GM18951 (cell line): Measurements from ENCODE around the gene COL4A2.

Source experiments
- POLR2A ChIP-seq: IDR thresholded peaks from 4 replicates; pipeline ENCODE4 v1.6.1; 2011; ENCODE audit warnings: mild to moderate bottlenecking; ENCODE audit not compliant: insufficient read length, insufficient read depth; ENCODE audit errors: extremely low read depth
- in situ Hi-C: fragments of 300-500 bp; cut with MboI; formaldehyde crosslinking; loops from one replicate; pipeline ENCODE4 v1.12.0; 2022; ENCODE audit warnings: low sequenced_read_pairs, mixed read lengths, inconsistent platforms; ENCODE audit not compliant: unreplicated experiment

The COL4A2 gene

DNA sequence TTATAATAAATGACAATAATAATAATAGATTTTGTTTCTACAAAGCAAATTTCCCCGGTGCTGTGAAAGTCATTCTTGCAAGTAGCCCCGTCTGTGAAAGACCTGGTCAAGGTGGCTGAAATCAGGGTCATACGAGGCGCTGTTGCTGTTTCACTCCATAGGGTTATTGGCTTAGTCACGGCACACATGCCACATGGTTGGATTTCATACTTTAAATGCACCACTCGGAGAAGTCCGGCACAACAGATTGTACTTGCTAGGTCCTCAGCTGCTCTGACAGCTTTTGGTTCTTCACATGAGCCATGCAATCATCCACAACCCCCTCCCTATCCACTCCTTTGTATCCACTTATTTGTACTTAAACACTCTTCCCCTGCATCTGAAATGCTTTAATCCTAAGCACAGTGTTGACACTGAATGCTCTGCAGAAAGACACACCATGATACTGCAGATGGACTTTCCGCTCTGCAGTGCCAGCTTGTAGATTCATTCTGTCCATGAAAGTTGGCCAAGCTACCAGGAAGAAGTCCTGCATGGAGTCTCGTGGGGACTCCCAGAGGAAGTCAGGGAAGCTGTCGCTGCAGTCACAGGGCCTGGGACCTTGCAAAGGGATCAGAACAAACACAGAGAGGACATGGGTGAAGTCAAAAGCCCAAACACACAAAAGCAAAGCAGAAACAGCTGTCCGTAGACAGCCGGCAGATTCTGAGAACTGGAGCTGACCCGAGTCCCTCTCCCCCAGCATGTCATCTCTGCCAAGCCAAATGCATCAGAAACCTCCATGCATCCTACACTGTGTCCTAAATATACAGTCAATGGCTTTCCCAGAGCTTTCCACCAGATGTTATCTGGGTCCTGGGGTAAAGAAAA is 124.6 kb downstream of the COL4A2 start:
- TF ChIP-seq POLR2A: no peak
- in situ Hi-C loops: no loop called here

- in situ Hi-C loops: no loop called here
- no peak for TF ChIP-seq POLR2A
These were observed 125.4 kb downstream of the COL4A2 start for GRCh38 chr13:110432522-110432921.

GRCh38 chr13:110433014-110433413 is 125.9 kb downstream of the COL4A2 start:
- in situ Hi-C loops: no loop called here
- TF ChIP-seq POLR2A: no peak

DNA sequence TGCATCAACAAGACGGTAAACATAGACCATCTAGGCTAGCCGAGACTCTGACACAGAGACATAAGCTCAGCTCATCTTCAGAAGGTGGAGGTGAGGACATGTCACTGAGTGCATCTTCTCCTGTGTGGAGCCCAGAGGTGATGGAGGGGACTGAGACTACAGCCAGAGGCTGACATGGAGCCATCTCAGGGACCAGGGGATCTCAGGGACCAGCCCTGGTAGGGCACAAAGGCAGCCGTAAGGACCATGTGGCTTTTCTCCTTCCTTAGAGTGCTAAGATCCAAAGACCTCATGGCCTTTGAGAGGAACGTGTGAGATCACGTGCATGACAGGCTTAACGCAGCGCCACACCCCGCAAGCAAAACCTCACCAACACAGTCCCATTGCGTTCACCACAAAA is 127.5 kb downstream of the COL4A2 start:
- no peak for TF ChIP-seq POLR2A

DNA sequence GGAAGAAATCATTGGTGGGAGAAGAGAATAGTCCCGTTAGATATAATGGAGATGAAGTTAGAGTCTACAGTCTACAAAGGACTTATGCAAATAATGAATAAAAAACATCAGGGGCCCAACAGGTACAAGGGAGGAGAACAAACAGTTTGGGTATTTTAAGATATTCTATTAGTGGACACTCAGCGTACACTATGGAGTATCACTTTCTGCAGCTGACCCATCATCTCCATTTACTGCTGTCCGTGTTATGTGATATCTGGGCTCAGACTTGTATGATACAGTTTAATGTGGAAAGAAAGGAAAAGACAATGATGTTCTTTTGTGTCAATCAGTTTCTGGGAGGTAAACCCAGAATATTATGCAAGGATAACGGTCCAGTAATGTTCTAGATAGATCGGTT is 128.2 kb downstream of the COL4A2 start:
- TF ChIP-seq POLR2A: no peak
- in situ Hi-C loops: no loop called here

More for the DNA sequence above, 127.5 kb downstream of the COL4A2 start:
- in situ Hi-C loops: no loop called here

DNA sequence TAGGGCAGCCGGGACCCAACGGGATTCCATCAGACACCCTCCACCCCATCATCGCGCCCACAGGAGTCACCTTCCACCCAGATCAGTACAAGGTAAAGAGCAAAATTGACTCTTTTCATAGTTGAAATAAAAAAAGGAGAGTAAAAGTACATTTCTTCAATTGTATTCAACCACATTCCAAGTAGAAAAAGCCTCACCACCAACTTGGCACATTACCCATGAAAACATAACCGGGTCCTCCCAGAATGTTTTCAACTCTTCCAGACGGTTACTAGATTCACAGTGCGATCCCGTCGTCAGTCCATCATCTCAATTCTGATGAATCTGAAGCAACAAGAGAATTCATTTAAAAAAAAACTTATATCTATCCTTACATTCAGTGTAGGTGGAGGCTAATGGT is 129.2 kb downstream of the COL4A2 start:
- TF ChIP-seq POLR2A: no peak

DNA sequence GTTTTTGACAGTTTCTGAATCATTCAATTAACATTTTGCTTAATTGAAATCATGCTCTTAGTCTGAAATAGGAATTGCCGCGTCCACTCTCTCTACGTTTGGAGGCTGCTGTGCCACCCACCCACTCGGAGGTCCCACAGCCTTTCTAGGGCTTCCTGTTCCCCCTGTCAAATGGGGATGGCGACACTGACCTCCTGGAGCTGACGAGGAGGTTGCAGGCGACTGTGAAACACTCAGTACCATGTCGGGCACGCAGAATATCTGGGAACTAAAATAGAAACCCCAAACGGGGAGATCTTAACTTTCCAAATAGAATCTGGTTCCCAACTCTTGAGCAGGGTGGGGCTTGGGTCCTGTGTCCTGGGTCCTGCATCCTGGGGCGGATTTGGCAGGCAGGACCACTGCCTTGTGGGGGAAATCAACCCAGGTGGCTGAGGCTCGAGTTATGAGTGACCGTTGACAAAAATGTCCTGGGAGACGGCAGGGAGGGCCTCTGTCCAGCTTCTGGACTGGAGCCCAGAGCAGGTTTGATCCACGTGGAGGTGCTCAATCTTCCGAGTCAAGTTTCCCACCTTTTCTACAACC is 129.8 kb downstream of the COL4A2 start:
- in situ Hi-C loops: no loop called here
- TF ChIP-seq POLR2A: no peak

More for the DNA sequence above, 129.2 kb downstream of the COL4A2 start:
- in situ Hi-C loops: no loop called here

DNA sequence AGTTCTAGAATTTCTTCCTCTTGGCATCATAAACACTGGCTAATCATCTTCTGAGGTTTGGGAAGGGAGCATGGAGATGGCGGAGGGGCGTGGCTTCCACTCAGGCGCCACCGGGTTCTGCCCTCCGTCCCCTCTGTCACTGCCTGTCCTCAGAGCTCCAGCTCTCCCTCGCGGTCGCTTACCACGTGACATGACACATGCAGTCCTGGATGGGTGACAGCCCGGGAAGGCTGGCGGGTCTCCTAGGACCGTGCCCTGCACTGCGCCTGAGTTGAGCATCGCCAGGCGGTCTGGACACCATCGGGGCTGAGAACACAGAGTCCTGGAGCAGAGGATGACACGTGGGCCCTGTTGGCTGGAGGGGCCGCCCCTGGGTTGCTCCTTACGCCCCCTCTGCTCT is 131.1 kb downstream of the COL4A2 start:
- in situ Hi-C loops: no loop called here
- TF ChIP-seq POLR2A: no peak

- in situ Hi-C loops: no loop called here
- TF ChIP-seq POLR2A: no peak
These were observed 131.7 kb downstream of the COL4A2 start for GRCh38 chr13:110438776-110439175.

DNA sequence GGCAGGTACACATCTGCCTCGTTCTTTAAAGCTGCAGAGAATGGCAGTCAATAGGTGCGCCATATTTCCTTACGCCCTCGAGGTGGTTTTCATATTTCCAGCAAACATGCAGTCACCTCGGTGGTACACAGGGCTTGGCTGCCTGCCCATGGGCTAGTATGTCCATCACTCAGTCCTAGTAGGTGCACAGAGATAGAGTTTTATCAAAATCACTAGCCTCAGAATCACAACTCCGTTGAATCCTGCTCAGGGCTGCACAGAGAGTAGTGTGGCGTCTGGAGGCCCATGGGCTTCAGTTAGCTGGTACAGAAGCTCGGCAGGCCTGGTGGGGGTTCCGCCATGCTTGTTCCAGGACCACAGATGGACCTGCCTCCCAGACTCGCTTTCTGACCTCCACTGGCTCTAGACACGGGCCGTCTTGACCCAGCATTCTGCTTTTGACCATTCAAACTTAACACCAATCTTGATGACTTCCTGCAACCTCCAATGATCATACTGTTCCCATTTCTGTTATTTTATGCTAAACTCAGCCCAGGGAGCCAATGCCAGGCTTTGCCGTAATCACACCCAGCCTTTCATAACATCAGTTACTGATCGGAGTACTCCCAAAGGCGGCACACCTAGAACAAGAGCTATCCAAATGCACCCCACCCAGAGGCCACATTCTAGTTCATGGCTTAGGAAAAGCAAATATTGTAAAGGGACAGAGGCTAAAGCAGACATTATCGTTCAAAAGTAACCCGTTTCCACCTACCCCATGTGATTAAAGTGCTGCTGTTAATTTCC is 134.1 kb downstream of the COL4A2 start:
- in situ Hi-C loops: no loop called here
- no peak for TF ChIP-seq POLR2A

- in situ Hi-C loops: no loop called here
These were observed 136.0 kb downstream of the COL4A2 start for GRCh38 chr13:110442930-110443621.

GRCh38 chr13:110443622-110444225 is 136.6 kb downstream of the COL4A2 start:
- in situ Hi-C loops: no loop called here
- TF ChIP-seq POLR2A: no peak

More at GRCh38 chr13:110442930-110443621, 136.0 kb downstream of the COL4A2 start:
- TF ChIP-seq POLR2A: no peak
